Suppressor macrophage (primary cell): Measurements from ENCODE around the gene ITGA3.

Source experiments
- DNase-seq, 4 experiments: peaks; one replicate each; pipeline ENCODE4 v3.0.0-alpha.2; 2020 to 2022
- total RNA-seq, 17 experiments: gene quantifications; one replicate each; lab custom pipeline; 2026; ENCODE audit warnings: mixed read lengths in 6 of 17, inconsistent platforms in 3 of 17; lab: John Stamatoyannopoulos, UW

The ITGA3 gene
- 142 to 648 (median 275) reads per million in 17 experiments for total RNA-seq

DNA sequence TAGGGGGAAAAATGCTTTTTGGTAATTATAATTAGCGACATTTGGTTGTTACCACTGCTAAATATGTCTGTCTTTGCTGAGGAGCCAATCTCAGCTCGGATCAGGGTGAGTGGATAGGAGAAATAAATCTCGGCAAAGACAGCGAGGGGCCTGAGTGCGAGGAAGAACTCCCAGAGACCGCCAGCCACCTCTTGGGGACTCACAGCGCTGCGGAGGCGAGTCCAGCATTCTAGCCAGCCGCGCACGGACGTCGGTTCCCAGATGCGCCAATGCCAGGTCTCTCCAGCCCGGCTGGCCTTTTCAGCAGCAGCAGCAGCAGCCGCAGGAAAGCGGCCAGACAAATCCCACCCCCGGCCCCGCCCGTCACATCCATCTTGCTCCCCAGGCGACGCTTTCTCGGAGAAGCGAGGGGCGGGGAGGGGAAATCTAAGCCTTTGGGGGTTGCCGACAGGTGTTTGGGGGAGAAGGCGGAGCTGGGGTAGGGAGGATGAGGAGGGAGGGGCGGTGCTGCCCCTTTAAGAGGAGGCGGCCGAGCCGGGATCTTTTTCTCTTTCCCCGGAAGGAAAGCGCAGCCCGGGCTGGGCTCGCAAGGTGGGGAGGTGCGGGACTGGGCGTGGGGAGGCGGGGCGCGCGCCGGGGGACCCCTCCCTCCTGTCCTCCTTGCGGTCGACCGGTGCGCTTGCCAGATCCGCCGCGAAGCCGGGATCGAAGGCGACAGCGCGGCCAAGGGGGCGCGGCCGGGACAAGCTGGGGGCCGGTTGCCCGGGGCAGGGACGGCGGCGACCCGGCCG is at the start of gene ITGA3:
TSS of gene ITGA3 (plus strand) at position 685 of the 791 bp plus-strand sequence. CDS start 330 bp downstream, outside the sequence.
- DNase-seq, result peak; percentile 72 to 86 (median 79)

DNA sequence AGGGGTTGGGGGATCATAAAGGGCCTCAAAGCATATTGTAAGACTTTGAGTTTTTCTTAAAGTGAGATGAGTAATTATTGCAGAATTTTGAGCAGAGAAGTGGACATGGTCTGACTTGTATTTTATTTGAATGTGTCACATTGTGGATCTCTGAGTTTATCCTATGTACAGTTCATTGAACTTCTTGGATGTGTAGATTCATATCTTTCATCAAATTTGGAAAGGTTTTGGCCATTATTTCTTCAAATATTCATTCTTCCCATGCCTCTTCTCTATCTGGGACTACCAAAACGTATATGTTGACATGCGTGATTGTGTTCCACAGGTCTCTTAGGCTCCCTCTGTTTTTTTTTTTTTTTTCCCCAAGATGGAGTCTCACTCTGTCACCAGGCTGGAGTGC is 46.6 kb upstream of the ITGA3 start:
- DNase-seq, result no peak

DNA sequence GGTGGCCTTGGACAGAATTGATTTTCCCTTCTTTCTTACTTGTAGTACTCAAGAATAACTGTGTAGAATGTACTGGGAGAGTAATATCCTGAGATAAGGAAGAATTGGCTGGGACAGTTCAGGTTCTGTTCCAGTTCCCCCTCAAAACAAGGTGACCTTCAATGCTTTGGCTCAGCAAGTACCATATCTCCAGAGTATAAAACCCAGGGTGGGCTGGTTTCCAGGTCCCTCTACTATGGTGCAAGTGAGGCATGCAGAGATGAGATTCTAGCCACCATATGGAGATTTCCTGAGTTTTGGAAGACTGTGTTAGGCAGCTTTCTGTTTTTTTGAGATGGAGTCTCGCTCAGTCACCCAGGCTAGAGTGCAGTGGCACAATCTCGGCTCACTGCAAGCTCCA is 42.8 kb upstream of the ITGA3 start:
- no peak for DNase-seq

DNA sequence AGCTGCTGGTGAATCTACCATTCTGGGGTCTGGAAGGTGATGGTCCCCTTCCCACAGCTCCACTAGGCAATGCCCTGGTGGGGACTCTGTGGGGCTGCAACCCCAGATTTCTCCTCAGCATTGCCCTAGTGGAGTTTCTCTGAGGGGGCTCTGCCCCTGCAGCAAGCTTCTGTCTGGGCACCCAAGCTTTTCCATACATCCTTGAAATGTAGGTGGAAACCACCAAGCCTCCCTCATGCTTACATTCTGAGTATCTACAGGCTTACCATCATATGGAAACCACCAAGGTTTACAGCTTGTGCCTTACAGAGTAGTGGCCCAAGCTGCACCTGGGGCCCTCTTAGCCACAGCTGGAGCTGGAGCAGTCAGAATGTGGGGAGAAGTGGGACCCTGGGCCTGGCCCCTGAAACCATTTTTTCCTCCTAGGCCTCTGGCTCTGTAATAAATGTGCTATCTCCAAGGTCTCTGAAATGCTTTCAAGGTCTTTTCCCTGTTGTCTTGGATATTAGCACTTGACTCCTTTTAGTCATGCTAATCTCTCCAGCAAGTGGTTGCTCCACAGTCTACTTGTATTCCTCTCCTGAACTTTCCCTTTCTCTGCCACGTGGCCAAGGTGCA is 41.3 kb upstream of the ITGA3 start:
- no peak for DNase-seq

DNA sequence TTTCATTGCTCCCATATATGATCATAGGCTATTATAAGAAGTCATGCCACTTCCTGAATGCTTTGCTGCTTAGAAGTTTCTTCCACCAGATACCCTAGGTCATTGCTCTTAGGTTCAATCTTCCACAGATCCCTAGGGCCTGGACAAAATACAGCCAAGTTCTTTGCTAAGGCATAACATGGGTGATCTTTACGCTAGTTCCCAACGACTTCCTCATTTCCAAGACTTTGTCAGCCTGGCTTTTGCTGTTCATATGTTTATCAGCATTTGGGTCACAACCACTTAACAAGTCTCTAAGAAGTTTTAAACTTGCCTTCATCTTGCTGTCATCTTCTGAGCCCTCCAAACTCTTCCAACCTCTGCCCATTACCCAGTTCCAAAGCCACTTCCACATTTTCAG is 40.8 kb upstream of the ITGA3 start:
- DNase-seq, result peak in 2 of 4 experiments; percentile 28 to 30

DNA sequence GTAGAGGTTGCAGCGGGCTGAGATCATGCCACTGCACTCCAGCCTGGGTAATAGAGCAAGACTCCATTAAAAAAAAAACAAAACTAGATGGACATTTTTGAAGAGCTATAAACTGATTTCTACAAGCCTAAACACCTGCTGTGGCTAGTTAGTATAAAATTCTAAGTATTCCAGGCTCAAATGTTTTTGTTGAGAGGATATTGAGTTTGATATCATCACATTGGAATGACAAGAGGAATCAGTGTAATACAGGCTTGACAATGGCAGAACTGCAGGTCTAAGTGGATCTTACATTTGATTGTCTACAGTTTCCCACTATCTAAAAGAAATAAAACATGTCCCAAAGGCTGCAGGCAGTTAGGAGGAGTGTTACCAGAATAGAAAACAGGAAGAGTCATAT is 37.0 kb upstream of the ITGA3 start:
- no peak for DNase-seq

DNA sequence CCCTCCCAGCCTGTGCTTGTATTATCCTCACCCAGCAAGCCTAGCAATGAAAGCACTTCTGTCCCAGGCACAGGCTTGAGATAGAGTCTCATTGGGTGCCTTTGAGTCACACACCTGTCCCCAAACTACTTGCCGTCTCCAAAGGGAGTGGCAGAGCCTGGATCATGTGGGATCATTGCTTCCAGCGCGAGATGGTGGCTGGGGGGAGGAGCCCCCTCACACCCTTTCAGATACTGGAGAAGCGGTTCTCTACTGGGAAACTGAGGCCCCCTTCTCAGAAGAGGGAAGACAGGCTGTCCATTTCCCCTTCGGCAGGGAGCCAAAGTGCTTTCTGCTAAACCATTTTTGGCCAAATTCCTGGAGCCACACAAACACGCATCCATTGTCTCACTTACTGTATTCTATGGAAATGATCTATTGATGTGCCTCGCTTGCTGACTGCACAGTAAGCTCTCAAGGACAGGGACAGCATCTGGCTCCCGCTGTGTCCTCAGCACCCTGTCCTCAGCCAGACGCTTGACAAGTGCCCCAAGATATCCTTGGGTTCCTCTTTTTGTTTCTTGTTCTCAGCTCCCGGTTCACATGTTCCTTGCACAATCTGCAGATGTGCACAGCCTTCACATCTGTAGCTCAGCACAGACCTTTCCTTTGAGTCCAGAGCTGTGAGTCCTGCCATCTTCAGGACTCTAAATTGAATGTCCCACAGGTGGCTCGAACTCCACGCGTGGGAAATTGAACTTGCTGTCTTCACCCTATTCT is 34.9 kb upstream of the ITGA3 start:
- peak; percentile 58 to 79 (median 76) for DNase-seq

DNA sequence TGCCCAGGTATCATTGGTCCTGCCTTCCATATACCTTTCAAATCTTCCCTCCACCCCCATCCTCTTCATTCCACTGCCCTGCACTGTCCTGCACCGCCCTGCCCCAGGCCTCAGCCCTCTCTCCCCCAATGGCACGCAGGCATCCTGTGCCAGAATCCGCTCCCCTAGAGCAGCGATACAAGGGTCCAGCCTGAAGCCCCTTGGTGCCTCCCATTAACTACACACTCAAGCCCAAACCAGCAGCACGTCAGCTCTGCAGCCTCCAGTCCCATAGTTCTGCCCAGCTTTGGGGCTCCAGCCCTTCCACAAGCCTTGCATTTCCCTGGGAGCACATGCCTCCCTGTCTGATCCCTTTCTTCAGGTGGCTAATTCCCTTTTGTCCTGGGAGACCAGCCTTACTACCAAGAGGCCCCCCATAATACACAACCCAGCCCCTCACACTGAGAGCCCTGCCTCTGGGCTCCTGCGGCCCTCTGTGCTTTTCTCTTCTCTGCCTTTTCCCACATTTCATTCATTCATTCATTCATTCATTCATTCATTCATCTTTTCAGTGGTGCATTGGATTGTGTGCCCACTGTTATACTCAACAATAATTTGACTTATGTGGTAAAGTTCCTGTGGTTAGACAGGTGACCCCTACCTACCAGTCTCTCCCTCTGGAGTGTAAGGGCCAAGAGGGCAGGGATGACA is 34.1 kb upstream of the ITGA3 start:
- no peak for DNase-seq

DNA sequence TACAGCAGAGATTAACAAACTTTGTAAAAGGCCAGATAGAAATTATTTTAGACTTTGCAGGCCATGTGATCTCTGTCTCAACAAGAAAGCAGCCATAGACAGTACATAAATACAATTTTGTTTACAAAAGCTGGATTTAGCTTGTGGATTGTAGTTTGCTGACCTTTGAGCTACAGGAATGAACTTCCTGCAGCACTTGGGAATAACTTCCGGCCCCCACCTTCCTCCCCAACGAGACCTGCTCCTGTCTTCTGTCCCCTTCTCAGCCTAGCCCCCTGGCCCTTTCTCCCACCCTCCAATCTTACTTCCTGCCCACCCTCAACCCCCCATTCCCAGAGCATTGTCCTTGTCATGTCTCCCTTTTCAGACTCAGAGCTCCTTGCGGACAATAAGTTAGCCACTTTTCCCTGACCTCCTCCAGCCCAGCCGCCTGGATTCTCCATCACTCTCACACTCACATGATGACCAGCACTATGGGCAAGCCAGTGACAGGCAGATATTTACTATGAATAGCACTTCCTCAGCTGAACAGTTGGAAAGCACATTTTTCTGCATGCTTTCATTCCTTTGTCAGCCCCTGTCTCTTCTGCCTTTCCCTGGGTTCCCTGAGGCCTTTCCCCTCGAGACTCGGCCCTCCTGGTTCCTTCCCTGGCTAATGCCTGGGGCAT is 33.3 kb upstream of the ITGA3 start:
- no peak for DNase-seq

DNA sequence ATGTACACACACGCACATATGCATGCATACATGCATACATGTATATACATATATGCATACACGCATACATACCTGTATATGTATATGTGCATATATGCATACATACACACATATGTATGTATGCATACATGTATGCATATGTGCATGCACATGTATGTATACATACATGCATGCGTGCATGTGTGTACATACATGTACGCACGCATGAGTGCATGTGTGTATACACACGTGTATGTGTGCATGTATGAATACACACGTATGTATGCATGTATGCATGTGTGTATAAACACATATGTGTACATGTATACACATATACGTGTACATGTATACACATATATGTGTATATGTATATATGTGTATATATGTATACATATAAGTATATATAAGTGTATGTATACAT is 32.4 kb upstream of the ITGA3 start:
- no peak for DNase-seq

DNA sequence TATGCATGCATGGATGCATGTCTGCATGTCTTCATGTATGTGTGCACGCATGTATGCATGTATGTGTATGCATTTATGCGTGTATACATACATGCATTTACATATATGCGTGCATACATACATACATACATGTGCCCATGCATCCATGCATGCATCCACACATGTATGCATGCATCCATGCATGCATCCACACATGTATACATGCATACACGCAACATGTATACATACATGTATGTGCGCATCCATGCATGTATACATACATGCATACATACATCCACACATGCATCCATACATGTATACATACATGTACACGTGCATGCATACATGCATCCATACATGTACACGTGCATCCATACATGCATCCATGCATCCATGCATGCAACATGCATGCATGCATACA is 31.1 kb upstream of the ITGA3 start:
- no peak for DNase-seq

DNA sequence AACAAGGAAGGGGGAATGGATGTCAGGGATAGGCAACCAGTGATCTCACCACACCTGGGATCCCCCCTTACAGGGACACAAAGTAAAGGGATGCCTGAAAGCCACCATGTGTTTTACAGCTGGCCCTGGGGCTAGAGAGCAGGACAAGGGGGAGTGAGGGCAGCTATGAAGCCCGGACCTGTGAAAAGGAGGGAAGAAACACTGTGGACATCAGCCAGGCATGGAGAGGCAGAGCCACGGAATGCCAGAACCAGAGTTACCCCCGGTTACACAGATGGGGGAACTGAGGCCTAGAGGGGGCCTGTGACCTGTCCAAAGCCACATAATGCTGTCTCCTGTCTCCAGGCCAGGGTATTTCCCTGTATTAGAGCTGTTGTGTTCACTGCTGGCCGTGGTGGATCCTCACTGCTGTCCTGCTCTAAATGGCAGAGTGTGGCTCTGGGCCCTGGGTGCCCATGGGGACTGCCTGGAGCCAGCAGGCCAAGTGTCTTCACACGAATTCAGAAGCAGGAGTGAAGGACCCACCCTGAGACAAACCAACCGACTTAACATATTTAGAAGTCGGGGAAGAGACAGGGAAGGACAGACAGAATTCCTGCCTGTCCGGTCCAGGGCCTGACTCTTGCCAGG is 29.7 kb upstream of the ITGA3 start:
- no peak for DNase-seq

DNA sequence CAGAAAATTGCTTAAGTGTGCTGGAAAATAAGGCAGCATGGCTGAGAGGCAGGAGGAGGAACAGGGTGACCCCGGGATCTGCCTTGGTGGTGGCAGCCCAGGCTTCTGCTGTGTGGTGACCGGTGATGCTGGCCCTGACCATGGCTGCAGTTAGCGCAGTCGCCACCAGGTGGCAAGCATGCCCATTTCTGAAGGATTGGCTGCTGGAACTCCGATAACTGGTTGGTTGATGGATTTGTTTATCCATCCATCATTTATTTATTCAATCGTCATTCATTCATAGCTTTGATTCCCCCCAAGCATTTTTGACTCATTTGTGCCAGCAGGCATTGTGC is 29.1 kb upstream of the ITGA3 start:
- peak; percentile 84 to 93 (median 88) for DNase-seq

DNA sequence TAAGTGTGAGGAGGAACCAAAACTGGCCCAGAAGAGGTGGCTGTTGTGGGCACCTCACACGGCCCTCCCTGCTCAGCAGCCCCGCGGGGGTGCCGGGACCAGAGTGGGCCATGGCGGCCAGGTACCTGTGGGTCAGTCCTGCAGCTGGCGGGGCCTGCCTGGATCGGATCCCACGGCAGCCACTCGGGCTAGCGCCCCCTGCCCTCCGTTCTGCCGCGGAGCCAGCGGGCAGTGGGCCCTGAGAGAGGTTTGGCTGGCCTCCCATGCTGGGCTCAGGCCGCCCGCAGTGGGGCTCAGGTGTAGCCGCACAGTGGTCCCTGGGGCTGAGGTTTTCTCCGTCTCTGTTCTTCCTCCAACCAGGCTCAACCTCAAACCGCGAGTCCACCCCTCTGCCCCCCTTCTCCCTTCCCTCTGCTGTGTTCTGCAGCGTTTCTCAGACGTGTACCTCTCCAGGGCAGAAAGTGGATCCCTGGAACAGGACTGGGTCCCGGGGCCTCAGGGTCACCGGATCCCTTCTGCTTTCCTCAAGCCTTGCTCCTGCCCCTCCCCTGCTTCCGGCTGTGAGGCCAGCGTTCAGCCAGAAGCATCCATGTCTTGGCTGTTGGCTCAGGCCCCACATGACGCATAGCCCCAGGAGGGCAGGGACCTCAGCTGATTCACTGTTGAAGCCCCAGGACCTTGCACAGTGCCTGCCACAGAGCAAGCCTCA is 28.6 kb upstream of the ITGA3 start:
- peak; percentile 85 to 94 (median 90) for DNase-seq

DNA sequence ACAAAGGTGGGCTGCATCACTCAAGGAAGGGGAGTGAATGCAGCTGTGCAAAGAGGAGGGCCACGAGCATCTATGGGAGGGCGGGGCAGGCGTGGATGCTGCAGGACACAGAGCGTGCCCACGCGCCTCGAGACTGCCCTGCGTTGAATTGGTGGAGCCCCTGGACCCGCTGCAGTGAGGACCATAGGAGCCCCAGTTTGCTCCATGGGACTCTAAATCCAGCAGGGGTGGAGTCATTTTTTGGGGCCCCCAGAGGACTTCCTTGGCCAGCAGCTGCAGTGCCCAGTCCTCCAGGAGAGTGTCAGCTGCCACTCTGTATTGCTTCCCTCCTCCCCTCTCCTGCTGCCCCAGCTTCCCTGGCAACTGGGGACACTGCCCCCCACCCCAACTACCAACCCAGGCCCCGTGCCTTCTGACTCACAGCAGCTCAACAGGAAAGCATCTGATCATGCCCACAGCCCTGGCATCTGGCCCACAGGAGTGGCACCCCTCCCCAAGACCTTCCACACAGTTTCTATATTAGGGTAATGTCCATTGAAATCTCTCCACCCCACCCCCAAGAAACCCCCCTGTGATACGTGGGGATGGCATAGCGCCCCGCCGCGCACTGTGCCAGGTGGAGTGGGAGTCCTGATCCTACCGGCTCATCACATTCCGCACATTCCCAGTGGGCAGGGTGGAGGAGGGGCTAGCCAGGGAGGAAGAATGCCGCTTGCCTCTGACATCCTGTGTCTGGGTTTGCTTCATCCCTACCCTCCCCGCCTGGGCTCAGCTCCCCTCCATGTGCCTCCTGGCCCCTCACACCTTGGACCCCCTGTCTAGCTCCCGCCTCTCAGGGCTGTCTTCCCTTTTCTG is 27.8 kb upstream of the ITGA3 start:
- peak; percentile 87 to 92 (median 90) for DNase-seq

DNA sequence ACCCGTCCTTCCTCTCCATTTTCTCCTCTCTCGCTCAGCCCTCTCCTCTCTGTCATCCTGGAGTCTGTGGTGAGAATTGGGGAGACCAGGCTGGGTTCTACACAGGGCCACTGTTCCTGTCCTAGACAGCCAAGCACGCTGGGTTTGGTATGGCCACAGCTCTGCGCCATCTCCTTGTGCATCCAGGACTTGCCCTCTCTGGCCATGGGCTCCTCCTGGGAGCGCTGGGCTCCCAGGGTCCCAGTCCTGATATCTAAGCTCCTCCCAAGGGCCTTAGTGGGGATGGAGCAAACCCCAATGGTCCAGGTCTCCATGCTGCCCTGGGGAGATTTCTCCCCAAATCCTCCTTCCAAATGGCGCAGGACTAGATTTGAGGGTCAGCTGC is 27.2 kb upstream of the ITGA3 start:
- no peak for DNase-seq

DNA sequence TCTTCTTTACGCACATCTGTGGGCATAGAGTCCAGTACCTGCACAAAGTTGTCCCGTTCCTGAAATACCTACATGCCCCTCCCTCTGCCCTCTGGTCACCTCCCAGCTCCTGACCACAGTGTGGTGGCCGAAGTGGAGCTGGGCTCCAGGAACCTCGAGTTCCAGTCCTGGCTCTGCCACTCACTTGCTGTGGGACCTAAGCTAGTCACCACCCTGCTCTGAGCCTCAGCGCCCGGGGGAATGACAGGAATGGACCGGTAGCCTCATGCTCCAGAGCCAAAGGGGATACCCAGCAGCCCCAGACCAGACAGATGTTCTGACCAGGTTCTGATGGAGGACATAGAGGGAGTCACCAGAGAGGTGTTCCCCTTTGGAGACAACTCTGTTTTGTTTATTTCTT is 26.7 kb upstream of the ITGA3 start:
- DNase-seq, result no peak

DNA sequence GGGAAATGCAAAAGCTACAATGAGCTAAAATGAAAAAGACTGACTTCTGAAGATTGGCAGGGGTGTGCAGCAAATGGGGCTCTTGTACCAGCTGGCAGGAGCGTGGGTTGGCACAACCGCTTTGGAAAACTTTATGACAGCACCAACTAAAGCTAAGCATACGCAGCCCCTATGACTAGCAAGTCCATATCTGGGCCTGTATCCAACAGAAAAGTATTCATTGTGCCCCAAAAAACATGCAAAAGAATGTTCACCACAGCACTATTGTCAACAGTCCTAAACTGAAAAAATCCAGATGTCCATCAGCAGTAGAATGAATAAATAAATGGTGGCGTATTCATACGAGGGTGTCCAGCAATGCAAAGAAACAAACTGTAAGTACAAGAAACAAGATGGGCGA is 22.6 kb upstream of the ITGA3 start:
- DNase-seq, result no peak

DNA sequence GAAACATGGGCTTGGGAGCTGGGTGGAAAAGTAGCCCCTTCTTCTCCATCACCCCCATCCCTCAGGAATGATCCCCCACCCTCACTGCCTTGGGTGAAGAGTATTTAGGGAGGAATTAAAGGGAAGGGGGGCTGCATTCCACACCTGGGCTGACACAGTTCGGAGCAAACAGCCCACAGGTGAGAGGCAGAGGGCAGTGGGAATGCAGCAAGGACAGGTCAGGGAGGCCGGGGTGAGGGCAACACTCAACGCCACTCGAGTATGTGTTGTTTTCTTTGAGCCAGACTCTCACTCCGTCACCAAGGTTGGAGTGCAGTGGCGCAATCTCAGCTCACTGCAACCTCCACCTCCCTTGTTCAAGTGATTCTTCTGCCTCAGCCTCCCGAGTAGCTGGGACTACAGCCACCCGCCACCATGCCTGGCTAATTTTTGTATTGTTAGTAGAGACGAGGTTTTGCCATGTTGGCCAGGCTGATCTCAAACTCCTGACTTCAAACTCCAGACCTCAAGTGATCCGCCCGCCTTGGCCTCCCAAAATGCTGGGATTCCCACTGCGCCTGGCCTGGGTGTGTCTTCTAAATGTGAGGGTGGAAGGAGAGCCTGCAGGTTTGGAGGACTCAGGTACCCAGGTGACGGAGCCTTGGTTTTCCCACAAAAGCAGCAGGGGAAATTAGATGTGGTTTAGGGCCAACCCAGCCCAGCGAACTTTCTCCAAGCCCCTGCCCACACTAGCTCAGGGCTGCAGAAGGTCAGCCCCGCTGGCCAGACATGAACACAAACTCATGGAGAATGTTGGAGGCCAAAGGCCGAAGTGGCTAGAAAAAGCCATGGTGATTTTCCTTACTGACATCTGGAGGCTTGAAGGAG is 21.2 kb upstream of the ITGA3 start:
- no peak for DNase-seq
